ENCODE results near the gene CCDC7.

GRCh38 chr10:32893916-32894664, 448.1 kb downstream of the CCDC7 start:
- TF ChIP-seq CTCF (IDR thresholded peaks at IDR 0.05) (no peak), POLR2A (IDR thresholded peaks at IDR 0.05) (no peak)

Data from adrenal gland (tissue), 5 donors.